Endothelial cell (in vitro differentiated cells): Measurements from ENCODE around the gene CDC73. TPM values are rescaled to one million over a fixed set of nuclear protein-coding genes. Genes with fewer than 3 reads are reported as not detected.

Source experiments
- DNase-seq: peaks from one replicate; pipeline ENCODE4 v3.0.0; 2021; ENCODE audit warnings: low spot score
- H3K27ac Mint-ChIP-seq: one replicate; pipeline ENCODE4 v1.8.0; 2021; ENCODE audit warnings: mixed read lengths, inconsistent platforms; ENCODE audit not compliant: unreplicated experiment
- H3K27me3 Mint-ChIP-seq: one replicate; pipeline ENCODE4 v1.8.0; 2021; ENCODE audit warnings: mild to moderate bottlenecking, moderate library complexity, mixed read lengths, inconsistent platforms; ENCODE audit not compliant: unreplicated experiment
- H3K36me3 Mint-ChIP-seq: one replicate; pipeline ENCODE4 v1.8.0; 2021; ENCODE audit warnings: mild to moderate bottlenecking, low read depth, mixed read lengths, inconsistent platforms; ENCODE audit not compliant: unreplicated experiment
- H3K4me1 Mint-ChIP-seq: one replicate; pipeline ENCODE4 v1.8.0; 2021; ENCODE audit warnings: mild to moderate bottlenecking, mixed read lengths, inconsistent platforms; ENCODE audit not compliant: unreplicated experiment
- H3K4me3 Mint-ChIP-seq: one replicate; pipeline ENCODE4 v1.8.0; 2021; ENCODE audit warnings: mild to moderate bottlenecking, mixed read lengths, inconsistent platforms; ENCODE audit not compliant: unreplicated experiment
- H3K9me3 Mint-ChIP-seq: one replicate; pipeline ENCODE4 v1.8.0; 2021; ENCODE audit warnings: mixed read lengths, inconsistent platforms; ENCODE audit not compliant: unreplicated experiment
- CTCF ChIP-seq: fragments of 200-600 bp; sonication (generic); IDR thresholded peaks from one replicate; pipeline ENCODE4 v1.5.0; 2021; ENCODE audit warnings: antibody characterized with exemption; ENCODE audit not compliant: unreplicated experiment
- microRNA-seq: library from miRNA; unstranded; fragments of <30 nt; microRNA quantifications from one replicate; pipeline ENCODE4, GENCODE V29; 2020; ENCODE audit not compliant: unreplicated experiment
- total RNA-seq: library from RNA; stranded (reverse); fragmentation: NEBNext Ultra II Directional; extraction: Animal tissue kit (Norgen Biotek cat#: 25700); gene quantifications from one replicate; pipeline ENCODE4 v1.2.1, GENCODE V29; 2021; ENCODE audit not compliant: unreplicated experiment

The CDC73 gene
- total RNA-seq, 1 donor from 2014 or later: 45.2 TPM

GRCh38 chr1:193299038-193299437 is 177.2 kb downstream of the CDC73 start:
- H3K4me3 Mint-ChIP-seq: no peak overlapping the region
- H3K27me3 Mint-ChIP-seq: no peaks in the 10 kb centered on the region
- H3K36me3 Mint-ChIP-seq: no peaks in the 10 kb centered on the region
- TF ChIP-seq CTCF: no peak
- no peak for DNase-seq
- no peaks in the 10 kb centered on the region for H3K4me1 Mint-ChIP-seq
- no peak overlapping the region for H3K27ac Mint-ChIP-seq
- no peaks in the 10 kb centered on the region for H3K9me3 Mint-ChIP-seq

- no peaks in the 10 kb centered on the region for H3K9me3 Mint-ChIP-seq
- DNase-seq: no peak
- no peaks in the 10 kb centered on the region for H3K27me3 Mint-ChIP-seq
- H3K4me3 Mint-ChIP-seq: no peak overlapping the region
- H3K4me1 Mint-ChIP-seq: no peaks in the 10 kb centered on the region
- TF ChIP-seq CTCF: no peak
- H3K27ac Mint-ChIP-seq: no peak overlapping the region
- H3K36me3 Mint-ChIP-seq: no peaks in the 10 kb centered on the region
Measured at GRCh38 chr1:193301746-193302145, 179.9 kb downstream of the CDC73 start.

- no peak for DNase-seq
- TF ChIP-seq CTCF: no peak
- Mint-ChIP-seq H3K27me3 (no peaks in the 10 kb centered on the region), H3K9me3 (no peaks in the 10 kb centered on the region), H3K36me3 (no peaks in the 10 kb centered on the region), H3K4me3 (no peak overlapping the region), H3K4me1 (no peaks in the 10 kb centered on the region), H3K27ac (no peak overlapping the region)
Measured at GRCh38 chr1:193303849-193304248, 182.0 kb downstream of the CDC73 start.

Small RNA genes lying within 50 kb of the gene (microRNA-seq; reads per million reads assigned to microRNA genes)
- gene MIR1278: not detected

Other genes with a start within 250 kb of the CDC73 start
- gene UCHL5, start 62.7 kb upstream of the CDC73 start, total RNA-seq: 24.9 TPM
- 144 TPM for gene RO60, start 62.4 kb upstream of the CDC73 start, total RNA-seq
- 11.0 TPM for gene GLRX2, start 16.6 kb upstream of the CDC73 start, total RNA-seq
- 0.10 TPM for gene B3GALT2, start 64.6 kb downstream of the CDC73 start, total RNA-seq